Choroid plexus epithelial cell (primary cell): ENCODE results near the gene STAG1.

ENCODE experiments used
- DNase-seq: peaks from one replicate; pipeline ENCODE4 v3.0.0-alpha.2; 2010; ENCODE audit warnings: low read depth
- H3K4me3 ChIP-seq: 2 replicates; pipeline ENCODE4 v1.5.1; 2011; ENCODE audit warnings: low read depth, mild to moderate bottlenecking, control low read depth, low read length, moderate library complexity
- CTCF ChIP-seq: conservative IDR thresholded peaks from 2 replicates; pipeline ENCODE4 v1.5.1; 2011; ENCODE audit warnings: low read depth, mild to moderate bottlenecking, control low read depth, inconsistent platforms, low read length, moderate library complexity

STAG1 gene

GRCh38 chr3:136293279-136293678 lies 458.9 kb downstream of the STAG1 start:
- DNase-seq, result no peak
- no peak for TF ChIP-seq CTCF
- no peak overlapping the region for H3K4me3 ChIP-seq

GRCh38 chr3:136292500-136292899 lies 459.7 kb downstream of the STAG1 start:
- no peak overlapping the region for H3K4me3 ChIP-seq
- DNase-seq, result no peak
- no peak for TF ChIP-seq CTCF

GRCh38 chr3:136291302-136291701 lies 460.9 kb downstream of the STAG1 start:
- no peak for TF ChIP-seq CTCF
- DNase-seq, result no peak

More at GRCh38 chr3:136291302-136291701, 460.9 kb downstream of the STAG1 start:
- no peak overlapping the region for H3K4me3 ChIP-seq
